ENCODE data around the gene WNT5B. TPM values are rescaled to one million over a fixed set of nuclear protein-coding genes. Genes with fewer than 3 reads are reported as not detected.

Gene WNT5B
- total and polyA plus RNA-seq, 2 of the 8 experiments (the other 6 are each of a cell fraction or from before 2014, with no cell fraction given) = 0.91 to 1.2 TPM

GRCh38 chr12:1593174-1594005, 35.6 kb upstream of the WNT5B start:
- Histone ChIP-seq H3K9ac (replicated peaks in 1 of 4; ENCODE audit: extremely low read depth in 1 of 4, low read depth in 3 of 4, low read length in 3 of 4) (peak overlapping the region in 1 of 4 experiments; percentile 25; a peak in 2 of 7 replicates), H3K4me1 (replicated peaks in 1 of 4; ENCODE audit: control insufficient read depth in 3 of 4, insufficient read depth in 4 of 4, low read length in 3 of 4) (peaks cover 16 to 38% (median 22%) of the 10 kb centered on the region in 4 experiments), H3K36me3 (ENCODE audit: control insufficient read depth in 2 of 4, insufficient read depth in 4 of 4, low read length in 3 of 4) (no peaks in the 10 kb centered on the region), H4K91ac (replicated peaks; ENCODE audit: insufficient read length, low read length) (peak overlapping the region; percentile 35), H4K20me1 (replicated peaks in 1 of 2; ENCODE audit: control insufficient read depth in 1 of 2, insufficient read depth in 2 of 2, low read length in 2 of 2) (peaks cover 21% of the 10 kb centered on the region in 2 experiments), H3K79me1 (ENCODE audit: low read depth, low read length) (no peaks in the 10 kb centered on the region), H4K5ac (ENCODE audit: insufficient read length, low read depth, low read length) (no peak overlapping the region), H3K56ac (replicated peaks; ENCODE audit: insufficient read length, low read depth, low read length) (no peak overlapping the region), H2AFZ (ENCODE audit: low read length) (no peak overlapping the region), H4K8ac (ENCODE audit: extremely low read depth, insufficient read depth, low read length) (0 out of 2 replicates have a peak overlapping the region, but pooled peaks have one; percentile 46), H2BK15ac (ENCODE audit: low read length) (no peak overlapping the region), H3K23ac (ENCODE audit: insufficient read length) (no peak overlapping the region), H3K79me2 (ENCODE audit: control insufficient read depth in 1 of 2, insufficient read depth in 2 of 2, low read length in 2 of 2) (peaks cover 0 to 5% of the 10 kb centered on the region in 2 experiments; a peak in 1 of 4 replicates), H3K9me3 (ENCODE audit: insufficient read depth in 2 of 2, low read depth in 1 of 2, low read length in 1 of 2) (no peaks in the 10 kb centered on the region), H2BK12ac (ENCODE audit: low read depth, low read length) (peak overlapping the region; percentile 40; the same call in 1 of the 2 replicates), H3K27ac (ENCODE audit: low read depth, low read length) (no peak overlapping the region), H2BK5ac (ENCODE audit: low read depth, low read length) (no peak overlapping the region; the same call in 1 of the 2 replicates), H2BK120ac (replicated peaks; ENCODE audit: low read depth, low read length) (no peak overlapping the region), H3K18ac (ENCODE audit: extremely low read depth, low read length) (no peak overlapping the region), H2AK5ac (ENCODE audit: low read depth, low read length) (no peak overlapping the region), H3K4ac (replicated peaks; ENCODE audit: insufficient read length, low read depth, low read length) (no peak overlapping the region), H2BK20ac (ENCODE audit: low read length) (peak overlapping the region; percentile 75; the same call in 1 of the 2 replicates), H3K14ac (ENCODE audit: insufficient read length) (no peak overlapping the region), H3K23me2 (ENCODE audit: low read depth, low read length) (peaks cover 18% of the 10 kb centered on the region; the same call in 1 of the 2 replicates), H3K27me3 (replicated peaks in 1 of 4; ENCODE audit: control insufficient read depth in 3 of 4, extremely low read depth in 1 of 4, insufficient read depth in 3 of 4, low read length in 3 of 4) (peaks cover 22 to 70% (median 59%) of the 10 kb centered on the region in 4 experiments), H3K4me3 (ENCODE audit: extremely low read depth in 1 of 4, insufficient read depth in 2 of 4, low read depth in 3 of 4, low read length in 4 of 4) (peak overlapping the region; percentile 64 to 71 (median 66)), H3K4me2 (ENCODE audit: insufficient read depth in 1 of 2, low read depth in 2 of 2, low read length in 2 of 2) (peak overlapping the region; percentile 78 to 94)
- DNase-seq (ENCODE audit: low read depth in 1 of 2, low spot score in 2 of 2) (peak in 1 of 2 experiments; percentile 75), FAIRE-seq (no peak)
- 4% methylated on average over 51 of the region's 56 CpGs; no CpG with 5 or more reads in 1 of the 2 experiments for WGBS, 2 experiments (ENCODE audit: extremely low coverage in 1 of 2, insufficient coverage in 1 of 2, insufficient read length in 1 of 2, insufficient replicate concordance in 2 of 2, low coverage in 1 of 2, low lambda C conversion rate in 2 of 2, missing lambda C conversion rate in 1 of 2)
- POLR2A ChIA-PET (ENCODE audit: partially characterized antibody) = interaction anchor here (0.7 to 2.2 kb wide), 6 partner anchors 10 to 98 kb away, joined by 3 to 14 read pairs (median 4); partner anchors contain the start of gene ADIPOR2
- CTCF ChIA-PET (ENCODE audit: partially characterized antibody) = interaction anchor here (0.6 to 2.7 kb wide), 11 partner anchors 9 to 616 kb away, joined by 3 to 10 read pairs (median 4); no protein-coding TSS in a partner anchor
- TF ChIP-seq RFX5 (IDR thresholded peaks at IDR 0.05; ENCODE audit: borderline replicate concordance, low read depth, low read length) = no peak
- peak in 1 of 2 experiments; percentile 30; a peak in 2 of 4 replicates for TF ChIP-seq SIN3A (conservative IDR thresholded peaks at IDR 0.05 in 1 of 2, IDR thresholded peaks at IDR 0.05 in 1 of 2; ENCODE audit: low read depth in 1 of 2, low read length in 2 of 2)
- TF ChIP-seq HDAC2 (IDR thresholded peaks at IDR 0.05; ENCODE audit: borderline replicate concordance in 1 of 2, low read depth in 2 of 2, low read length in 2 of 2) = peak in 1 of 2 experiments; percentile 52; a peak in 1 of 4 replicates
- TF ChIP-seq POLR2A (IDR thresholded peaks at IDR 0.05; ENCODE audit: control extremely low read depth in 1 of 2, low read depth in 2 of 2, low read length in 2 of 2) = no peak
- peak; percentile 73 for TF ChIP-seq E2F6 (IDR thresholded peaks at IDR 0.05)
- 0 out of 2 replicates have a peak, but pooled peaks have one; percentile 8 for TF ChIP-seq PHF8 (conservative IDR thresholded peaks at IDR 0.05; ENCODE audit: low read depth, low read length)
- 0 out of 2 replicates have a peak, but pooled peaks have one; percentile 34 for TF ChIP-seq RBBP5 (IDR thresholded peaks at IDR 0.05; ENCODE audit: borderline replicate concordance, low read depth, low read length)
- TF ChIP-seq SUZ12 (IDR thresholded peaks at IDR 0.05; ENCODE audit: low read length) = peak; percentile 82; the same call in 1 of the 2 replicates
- TF ChIP-seq TCF12 (IDR thresholded peaks at IDR 0.05; ENCODE audit: low read depth, low read length) = no peak

Data from H1 (cell line).